Esophagus mucosa (tissue), 1 donor: Measurements from ENCODE around the gene MZF1. TPM values are rescaled to one million over a fixed set of nuclear protein-coding genes. Genes with fewer than 3 reads are reported as not detected.

Experiments used
- ATAC-seq: fragments of 200-7000 bp; cut with Tn5 transposase; one replicate; pipeline ENCODE4 v1.9.1; 2020
- total RNA-seq: library from RNA; stranded (reverse); gene quantifications from one replicate; pipeline ENCODE4 v1.2.4, GENCODE V29; 2023
- donor health status: DM: yes; HTN: yes; CAD: no.

Gene MZF1
- total RNA-seq, 1 donor from 2014 or later = 9.4 TPM

- ATAC-seq = peak; percentile 82
These were observed 34.6 kb downstream of the MZF1 start for GRCh38 chr19:58538257-58539168.

GRCh38 chr19:58536852-58537798 is 36.0 kb downstream of the MZF1 start:
- ATAC-seq = peak; percentile 48

- ATAC-seq = no peak
These were observed 37.3 kb downstream of the MZF1 start for GRCh38 chr19:58535857-58536256.

GRCh38 chr19:58531034-58531840 is 41.9 kb downstream of the MZF1 start:
- ATAC-seq = no peak

- ATAC-seq = no peak
These were observed 43.7 kb downstream of the MZF1 start for GRCh38 chr19:58529405-58529804.

GRCh38 chr19:58522709-58523108 is 50.4 kb downstream of the MZF1 start:
- ATAC-seq = no peak

GRCh38 chr19:58521651-58522050 is 51.5 kb downstream of the MZF1 start:
- no peak for ATAC-seq

- ATAC-seq = no peak
These were observed 52.9 kb downstream of the MZF1 start for GRCh38 chr19:58520257-58520599.

- peak; percentile 83 for ATAC-seq
These were observed 53.5 kb downstream of the MZF1 start, which contains the start of gene ZBTB45 for GRCh38 chr19:58519355-58520256. TSS of gene ZBTB45 (minus strand) at chr19:58519810. CDS start at chr19:58517673, 2,137 bp downstream.

- peak; percentile 46 for ATAC-seq
These were observed 54.1 kb downstream of the MZF1 start for GRCh38 chr19:58519087-58519354.

GRCh38 chr19:58518256-58519086 is 54.7 kb downstream of the MZF1 start:
- peak; percentile 11 for ATAC-seq

GRCh38 chr19:58516964-58517833 is 55.9 kb downstream of the MZF1 start:
- ATAC-seq = no peak

GRCh38 chr19:58516246-58516836 is 56.8 kb downstream of the MZF1 start:
- no peak for ATAC-seq

GRCh38 chr19:58515259-58515658 is 57.9 kb downstream of the MZF1 start:
- no peak for ATAC-seq

GRCh38 chr19:58514564-58515022 is 58.5 kb downstream of the MZF1 start:
- ATAC-seq = no peak

- ATAC-seq = peak; percentile 84
These were observed 59.2 kb downstream of the MZF1 start for GRCh38 chr19:58513694-58514563.

- ATAC-seq = no peak
These were observed 59.9 kb downstream of the MZF1 start for GRCh38 chr19:58513213-58513693.
